Hepatocyte (in vitro differentiated cells): ENCODE data around the gene LMOD1. TPM values are rescaled to one million over a fixed set of nuclear protein-coding genes. Genes with fewer than 3 reads are reported as not detected.
"Not testable (repeated sequence)": the region's sequence is repeated elsewhere in the genome, so short reads cannot be mapped to it uniquely, and the experiment has no call there.

Experiments used
- DNase-seq: peaks from one replicate; pipeline ENCODE4 v3.0.0-alpha.2; 2016; ENCODE audit warnings: low spot score
- H2AFZ ChIP-seq: fragments of 200-600 bp; sonication (generic); 2 replicates; pipeline ENCODE4 v1.6.0; 2016; ENCODE audit warnings: antibody characterized with exemption, mild to moderate bottlenecking
- H3K27ac ChIP-seq: fragments of 200-600 bp; sonication (generic); 2 replicates; pipeline ENCODE4 v1.5.1; 2016; ENCODE audit warnings: mild to moderate bottlenecking
- H3K27me3 ChIP-seq: fragments of 200-600 bp; sonication (generic); 2 replicates; pipeline ENCODE4 v1.6.1; 2016
- H3K36me3 ChIP-seq: fragments of 200-600 bp; sonication (generic); replicated peaks from 2 replicates; pipeline ENCODE4 v1.5.1; 2016; ENCODE audit warnings: low read depth; ENCODE audit not compliant: insufficient read depth
- H3K4me1 ChIP-seq: fragments of 200-600 bp; sonication (generic); 2 replicates; pipeline ENCODE4 v1.5.1; 2016; ENCODE audit warnings: mild to moderate bottlenecking, moderate library complexity; ENCODE audit not compliant: insufficient read depth
- H3K4me2 ChIP-seq: fragments of 200-600 bp; sonication (generic); 2 replicates; pipeline ENCODE4 v1.6.0; 2016
- H3K4me3 ChIP-seq: fragments of 200-600 bp; sonication (generic); 2 replicates; pipeline ENCODE4 v1.5.1; 2016; ENCODE audit warnings: mild to moderate bottlenecking
- H3K79me2 ChIP-seq: fragments of 200-600 bp; sonication (generic); 2 replicates; pipeline ENCODE4 v1.6.0; 2017; ENCODE audit warnings: mild to moderate bottlenecking
- H3K9me2 ChIP-seq: fragments of 200-600 bp; sonication (generic); replicated peaks from 2 replicates; pipeline ENCODE4 v1.6.0; 2017; ENCODE audit warnings: mild to moderate bottlenecking; ENCODE audit not compliant: insufficient read depth
- H3K9me3 ChIP-seq: fragments of 200-600 bp; sonication (generic); 2 replicates; pipeline ENCODE4 v1.5.1; 2016; ENCODE audit warnings: low read depth, mild to moderate bottlenecking
- H4K20me1 ChIP-seq: fragments of 200-600 bp; sonication (generic); 2 replicates; pipeline ENCODE4 v1.6.0; 2016; ENCODE audit warnings: mild to moderate bottlenecking; ENCODE audit not compliant: insufficient read depth, poor library complexity, severe bottlenecking
- EZH2 ChIP-seq: fragments of 200-600 bp; sonication (generic); IDR thresholded peaks from 2 replicates; pipeline ENCODE4 v1.6.1; 2016; ENCODE audit warnings: antibody characterized with exemption, mild to moderate bottlenecking, borderline replicate concordance
- EZH2phosphoT487 ChIP-seq: fragments of 200-600 bp; sonication (generic); IDR thresholded peaks from one replicate; pipeline ENCODE4 v1.6.1; 2018; ENCODE audit warnings: antibody characterized with exemption, mild to moderate bottlenecking, low read depth, moderate library complexity; ENCODE audit not compliant: unreplicated experiment, severe bottlenecking
- WGBS: methylation state at CpG from one replicate; pipeline ENCODE4 v1.1.6; 2016; ENCODE audit warnings: low lambda C conversion rate; ENCODE audit errors: missing lambda C conversion rate; 5-methylcytosine and 5-hydroxymethylcytosine counted together
- polyA plus RNA-seq: library from polyadenylated mRNA; unstranded; fragments of >200 nt; fragmentation: Nextera tagmentation; extraction: Ambion mirVana; gene quantifications from 2 replicates; pipeline ENCODE4 v1.2.1, GENCODE V29; 2016
- total RNA-seq: library from RNA; depleted of rRNA; stranded (reverse); fragments of >200 nt; gene quantifications from 2 replicates; pipeline ENCODE4 v1.2.3, GENCODE V29; 2014
- TF ChIP-seq, protein P1 (sequence below): fragments of 200-600 bp; sonication (generic); IDR thresholded peaks from 2 replicates; pipeline ENCODE4 v1.5.1; 2016; ENCODE audit warnings: antibody characterized with exemption, mild to moderate bottlenecking; ENCODE audit not compliant: poor library complexity

The LMOD1 gene
- total and polyA plus RNA-seq, 2 experiments from 2014 or later, result 6.4 to 8.7 TPM

DNA sequence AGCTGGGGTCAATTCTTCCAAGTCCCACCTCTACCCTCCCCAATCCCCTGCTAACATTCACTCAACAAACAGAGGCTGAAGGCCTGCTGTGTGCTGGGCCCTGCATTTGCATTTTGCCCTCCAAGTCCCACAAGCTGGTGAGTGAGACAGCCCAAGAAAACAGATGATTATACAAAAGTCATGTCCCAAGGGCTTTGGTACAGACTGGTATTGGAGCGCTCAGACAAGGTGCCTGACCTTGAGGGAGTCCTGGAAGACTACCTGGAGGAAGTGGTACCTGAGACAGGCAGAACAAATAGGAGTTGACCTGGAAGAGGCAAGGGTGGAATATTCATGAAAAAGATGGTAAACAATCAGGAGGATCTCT is 4.2 kb downstream of the LMOD1 start:
- TF ChIP-seq EZH2 (no peak), EZH2phosphoT487 (no peak)
- TF ChIP-seq, protein P1, sequence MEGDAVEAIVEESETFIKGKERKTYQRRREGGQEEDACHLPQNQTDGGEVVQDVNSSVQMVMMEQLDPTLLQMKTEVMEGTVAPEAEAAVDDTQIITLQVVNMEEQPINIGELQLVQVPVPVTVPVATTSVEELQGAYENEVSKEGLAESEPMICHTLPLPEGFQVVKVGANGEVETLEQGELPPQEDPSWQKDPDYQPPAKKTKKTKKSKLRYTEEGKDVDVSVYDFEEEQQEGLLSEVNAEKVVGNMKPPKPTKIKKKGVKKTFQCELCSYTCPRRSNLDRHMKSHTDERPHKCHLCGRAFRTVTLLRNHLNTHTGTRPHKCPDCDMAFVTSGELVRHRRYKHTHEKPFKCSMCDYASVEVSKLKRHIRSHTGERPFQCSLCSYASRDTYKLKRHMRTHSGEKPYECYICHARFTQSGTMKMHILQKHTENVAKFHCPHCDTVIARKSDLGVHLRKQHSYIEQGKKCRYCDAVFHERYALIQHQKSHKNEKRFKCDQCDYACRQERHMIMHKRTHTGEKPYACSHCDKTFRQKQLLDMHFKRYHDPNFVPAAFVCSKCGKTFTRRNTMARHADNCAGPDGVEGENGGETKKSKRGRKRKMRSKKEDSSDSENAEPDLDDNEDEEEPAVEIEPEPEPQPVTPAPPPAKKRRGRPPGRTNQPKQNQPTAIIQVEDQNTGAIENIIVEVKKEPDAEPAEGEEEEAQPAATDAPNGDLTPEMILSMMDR, result no peak
- Histone ChIP-seq H3K4me2 (peak overlapping the region; percentile 62), H3K9me3 (no peaks in the 10 kb centered on the region), H3K9me2 (no peaks in the 10 kb centered on the region), H3K36me3 (no peaks in the 10 kb centered on the region), H3K27me3 (no peaks in the 10 kb centered on the region), H3K4me1 (no peaks in the 10 kb centered on the region), H3K79me2 (peaks cover 5% of the 10 kb centered on the region), H3K27ac (peak overlapping the region; percentile 11), H4K20me1 (no peaks in the 10 kb centered on the region), H2AFZ (no peak overlapping the region), H3K4me3 (no peak overlapping the region)
- WGBS, result 95% methylated on average over 1 of the region's 1 CpG
- DNase-seq, result no peak

DNA sequence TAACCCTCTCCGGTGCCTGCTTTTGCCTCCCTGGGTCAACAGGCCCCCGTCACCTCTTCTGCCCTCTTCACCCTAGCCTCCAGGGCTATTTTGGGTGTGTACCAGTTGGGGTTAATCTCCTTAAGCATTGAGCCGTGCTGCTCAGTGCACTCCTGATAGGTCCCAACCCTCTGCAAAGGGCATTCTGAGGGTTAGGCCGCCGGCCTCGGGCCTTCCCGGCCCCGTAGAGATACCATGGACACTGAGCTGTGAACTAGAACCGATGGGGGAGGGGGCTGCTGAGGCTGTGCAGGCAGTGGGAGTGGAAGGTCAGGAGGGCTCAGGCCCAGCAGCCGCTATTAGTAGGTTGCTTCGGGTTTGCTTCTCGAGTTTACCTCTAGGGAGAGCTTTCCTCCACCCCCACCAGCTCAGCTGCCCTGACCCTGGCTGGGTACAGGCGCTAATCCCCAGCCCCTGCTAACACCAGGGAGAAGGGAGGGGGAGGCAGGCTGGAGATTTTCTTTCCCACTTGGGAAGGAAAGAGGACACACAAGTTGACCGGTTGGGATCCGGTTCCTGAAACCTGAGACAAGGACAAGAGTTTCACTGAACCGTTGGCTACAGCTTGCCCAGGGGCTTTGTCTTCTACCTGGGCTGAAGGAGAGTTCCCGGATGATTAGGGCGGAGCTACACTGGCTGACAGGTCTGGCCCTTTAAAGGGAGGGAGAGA is 4.8 kb downstream of the LMOD1 start:
- TF ChIP-seq EZH2, result no peak
- no peak overlapping the region for H3K4me3 ChIP-seq
- no peaks in the 10 kb centered on the region for H3K27me3 ChIP-seq
- peak overlapping the region; percentile 11 for H3K27ac ChIP-seq
- H2AFZ ChIP-seq, result no peak overlapping the region
- no peak for DNase-seq
- H3K4me1 ChIP-seq, result no peaks in the 10 kb centered on the region
- H3K36me3 ChIP-seq, result no peaks in the 10 kb centered on the region
- no peaks in the 10 kb centered on the region for H3K9me2 ChIP-seq
- peak overlapping the region; percentile 62 for H3K4me2 ChIP-seq
- no peaks in the 10 kb centered on the region for H3K9me3 ChIP-seq
- peaks cover 5% of the 10 kb centered on the region for H3K79me2 ChIP-seq
- no peaks in the 10 kb centered on the region for H4K20me1 ChIP-seq
- WGBS, result 25% methylated on average over 18 of the region's 18 CpGs

DNA sequence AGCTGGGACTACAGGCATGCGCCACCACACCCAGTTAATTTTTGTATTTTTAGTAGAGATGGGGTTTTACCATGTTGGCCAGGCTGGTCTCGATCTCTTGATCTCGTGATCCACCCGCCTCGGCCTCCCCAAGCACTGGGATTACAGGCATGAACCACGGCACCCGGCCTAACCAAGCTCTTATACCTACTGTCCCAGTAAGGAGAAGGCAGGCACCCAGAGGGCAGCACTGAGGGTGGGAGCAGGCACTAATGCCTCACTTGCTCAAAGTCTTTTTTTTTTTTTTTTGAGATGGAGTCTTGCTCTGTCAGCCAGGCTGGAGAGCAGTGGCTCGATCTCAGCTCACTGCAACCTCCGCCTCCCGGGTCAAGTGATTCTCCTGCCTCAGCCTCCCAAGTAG is 6.0 kb downstream of the LMOD1 start:
- not testable (repeated sequence) for H3K4me1 ChIP-seq, H3K27me3 ChIP-seq, H2AFZ ChIP-seq, DNase-seq, H3K4me2 ChIP-seq, H3K9me3 ChIP-seq, H3K27ac ChIP-seq, H4K20me1 ChIP-seq, H3K36me3 ChIP-seq, H3K9me2 ChIP-seq, H3K4me3 ChIP-seq, H3K79me2 ChIP-seq
- WGBS, result 96% methylated on average over 7 of the region's 10 CpGs

DNA sequence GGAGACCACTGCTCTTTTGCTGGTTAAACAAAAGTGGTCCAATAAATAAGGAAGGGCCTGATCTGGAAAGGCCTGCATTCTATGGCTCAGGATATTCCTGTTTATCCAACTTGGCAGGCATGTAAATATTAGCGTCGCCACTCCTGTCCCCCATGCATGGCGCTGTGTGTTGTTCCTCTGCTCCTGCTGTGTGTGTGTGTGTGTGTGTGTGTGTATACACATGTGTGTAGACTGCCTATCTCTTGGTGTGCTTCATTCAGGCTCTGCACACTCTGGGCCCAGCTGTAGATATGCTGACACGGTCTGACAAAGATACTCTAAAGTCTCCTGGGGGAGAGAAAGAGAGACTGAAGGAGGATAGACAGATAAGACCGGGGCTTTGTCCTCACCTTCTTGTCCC is 6.8 kb downstream of the LMOD1 start:
- Histone ChIP-seq H3K27me3 (no peaks in the 10 kb centered on the region), H3K79me2 (no peaks in the 10 kb centered on the region), H3K9me3 (no peaks in the 10 kb centered on the region), H3K4me1 (no peaks in the 10 kb centered on the region), H3K9me2 (no peaks in the 10 kb centered on the region), H3K36me3 (no peaks in the 10 kb centered on the region), H2AFZ (no peak overlapping the region), H3K27ac (peak overlapping the region; percentile 9), H3K4me3 (no peak overlapping the region), H3K4me2 (no peak overlapping the region), H4K20me1 (no peaks in the 10 kb centered on the region)
- 64% methylated on average over 5 of the region's 5 CpGs for WGBS
- DNase-seq, result no peak
- TF ChIP-seq, protein P1, result no peak
- TF ChIP-seq EZH2phosphoT487, result no peak
- no peak for TF ChIP-seq EZH2
